ENCODE results near the gene ZNF774.
"Not testable (repeated sequence)": the region's sequence is repeated elsewhere in the genome, so short reads cannot be mapped to it uniquely, and the experiment has no call there.

The ZNF774 gene

GRCh38 chr15:90352107-90352893, at the start of gene ZNF774:
ZNF774 (plus strand) TSS chr15:90352284; CDS start chr15:90354661, 2,377 bp downstream.
- peak; percentile 97 to 99 for ATAC-seq (replicated peaks)
- Mint-ChIP-seq H3K36me3 (no peaks in the 10 kb centered on the region), H3K4me3 (peak within 1 kb of the TSS; percentile 91 to 95), H3K9me3 (no peaks in the 10 kb centered on the region), H3K27ac (peak within 1 kb of the TSS; percentile 95), H3K4me1 (peaks cover 1 to 14% of the 10 kb centered on the region in 2 donors), H3K27me3 (no peaks in the 10 kb centered on the region)
- DNase-seq, result peak; percentile 89

DNA sequence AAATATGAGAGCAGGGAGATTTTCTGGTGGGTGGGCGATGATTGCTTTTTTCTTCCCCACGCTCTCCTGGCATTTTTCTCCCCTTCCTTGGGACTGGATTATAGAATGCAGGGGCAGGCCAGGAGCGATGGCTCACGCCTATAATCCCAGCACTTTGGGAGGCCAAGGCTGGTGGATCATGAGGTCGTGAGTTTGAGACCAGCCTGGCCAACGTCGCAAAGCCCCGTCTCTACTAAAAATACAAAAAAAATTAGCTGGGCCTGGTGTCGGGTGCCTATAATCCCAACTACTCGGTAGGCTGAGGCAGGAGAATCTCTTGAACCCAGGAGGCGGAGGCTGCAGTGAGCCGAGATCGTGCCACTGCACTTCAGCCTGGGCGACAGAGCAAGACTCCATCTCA, 46.7 kb upstream of the ZNF774 start:
- not testable (repeated sequence) for DNase-seq; ATAC-seq (replicated peaks); H3K9me3 Mint-ChIP-seq; H3K27ac Mint-ChIP-seq; H3K27me3 Mint-ChIP-seq; H3K36me3 Mint-ChIP-seq; H3K4me3 Mint-ChIP-seq
- H3K4me1 Mint-ChIP-seq, result peaks cover 10 to 20% of the 10 kb centered on the region in 2 donors

DNA sequence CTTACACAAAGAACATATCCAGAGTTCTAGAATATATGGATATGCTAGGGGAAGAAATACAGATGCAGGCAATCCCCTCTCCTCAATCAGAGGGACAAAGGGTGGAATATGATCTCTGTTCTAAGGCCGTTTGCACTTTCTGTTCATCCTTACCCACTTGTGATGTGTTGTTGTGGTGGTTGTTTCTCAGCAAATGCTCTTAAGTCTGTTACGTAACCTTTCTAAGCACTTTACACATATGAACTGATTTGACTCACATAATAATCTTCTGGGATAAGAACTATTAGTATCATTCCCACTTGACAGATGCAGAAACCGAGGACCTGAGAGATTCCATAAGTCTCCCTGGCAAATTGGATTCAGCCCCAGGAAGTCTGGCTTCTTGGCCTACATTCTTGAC, 46.2 kb upstream of the ZNF774 start:
- Mint-ChIP-seq H3K4me1 (peaks cover 10 to 18% of the 10 kb centered on the region in 2 donors), H3K36me3 (no peaks in the 10 kb centered on the region), H3K27me3 (no peaks in the 10 kb centered on the region), H3K4me3 (no peak overlapping the region), H3K27ac (no peak overlapping the region), H3K9me3 (no peaks in the 10 kb centered on the region)
- no peak for ATAC-seq (replicated peaks)
- DNase-seq, result no peak

- H3K4me3 Mint-ChIP-seq, result no peak overlapping the region
- DNase-seq (no peak), ATAC-seq (replicated peaks) (peak; percentile 87 to 97)
- H3K9me3 Mint-ChIP-seq, result no peaks in the 10 kb centered on the region
- no peaks in the 10 kb centered on the region for H3K27me3 Mint-ChIP-seq
- peaks cover 7 to 12% of the 10 kb centered on the region in 2 donors for H3K4me1 Mint-ChIP-seq
- no peak overlapping the region for H3K27ac Mint-ChIP-seq
- no peaks in the 10 kb centered on the region for H3K36me3 Mint-ChIP-seq
These were observed 45.5 kb upstream of the ZNF774 start for GRCh38 chr15:90306560-90306959.

- no peak overlapping the region for H3K27ac Mint-ChIP-seq
- H3K36me3 Mint-ChIP-seq, result no peaks in the 10 kb centered on the region
- DNase-seq, result no peak
- no peaks in the 10 kb centered on the region for H3K9me3 Mint-ChIP-seq
- H3K4me3 Mint-ChIP-seq, result no peak overlapping the region
- peaks cover 7 to 12% of the 10 kb centered on the region in 2 donors for H3K4me1 Mint-ChIP-seq
- H3K27me3 Mint-ChIP-seq, result peaks cover 0 to 3% of the 10 kb centered on the region in 2 donors
- no peak for ATAC-seq (replicated peaks)
These were observed 44.4 kb upstream of the ZNF774 start for GRCh38 chr15:90307661-90308060.

- no peak overlapping the region for H3K27ac Mint-ChIP-seq
- H3K36me3 Mint-ChIP-seq, result no peaks in the 10 kb centered on the region
- H3K27me3 Mint-ChIP-seq, result peaks cover 0 to 6% of the 10 kb centered on the region in 2 donors
- H3K4me1 Mint-ChIP-seq, result peaks cover 7 to 12% of the 10 kb centered on the region in 2 donors
- no peak overlapping the region for H3K4me3 Mint-ChIP-seq
- ATAC-seq (replicated peaks), result no peak
- no peaks in the 10 kb centered on the region for H3K9me3 Mint-ChIP-seq
- DNase-seq, result no peak
These were observed 43.1 kb upstream of the ZNF774 start for GRCh38 chr15:90309020-90309419.

DNA sequence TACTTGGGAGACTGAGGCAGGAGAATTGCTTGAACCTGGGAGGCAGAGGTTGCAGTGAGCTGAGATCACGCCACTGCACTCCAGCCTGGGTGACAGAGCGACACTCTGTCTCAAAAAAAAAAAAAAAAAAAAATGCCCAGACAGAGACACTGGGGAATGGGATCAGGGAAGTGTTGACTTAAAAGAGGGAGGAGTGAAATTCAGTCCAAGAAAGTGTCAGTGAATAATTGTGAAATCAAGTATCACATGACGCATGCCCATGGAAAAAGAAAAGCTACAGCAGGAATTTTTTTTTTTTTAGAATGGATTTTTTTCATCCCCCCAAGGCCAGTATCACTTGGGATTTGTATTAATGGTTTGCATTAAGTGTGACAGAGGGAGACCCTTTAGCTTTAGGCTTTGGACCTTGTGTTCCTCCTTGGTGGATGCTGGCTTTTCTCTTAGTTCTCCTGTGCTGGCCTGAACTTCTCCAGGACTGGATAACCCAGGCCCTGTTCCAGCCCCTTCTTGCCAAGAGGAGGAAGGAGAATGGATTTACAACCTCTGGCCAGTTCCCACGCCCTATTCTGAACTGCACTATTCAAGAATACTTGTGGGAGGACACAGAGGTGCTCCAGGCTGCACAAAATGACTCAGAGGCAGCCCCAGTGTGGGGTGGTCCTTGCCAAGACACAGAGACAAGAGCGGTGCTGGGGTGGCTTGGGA, 36.7 kb upstream of the ZNF774 start:
- DNase-seq, result no peak
- no peak overlapping the region for H3K27ac Mint-ChIP-seq

DNA sequence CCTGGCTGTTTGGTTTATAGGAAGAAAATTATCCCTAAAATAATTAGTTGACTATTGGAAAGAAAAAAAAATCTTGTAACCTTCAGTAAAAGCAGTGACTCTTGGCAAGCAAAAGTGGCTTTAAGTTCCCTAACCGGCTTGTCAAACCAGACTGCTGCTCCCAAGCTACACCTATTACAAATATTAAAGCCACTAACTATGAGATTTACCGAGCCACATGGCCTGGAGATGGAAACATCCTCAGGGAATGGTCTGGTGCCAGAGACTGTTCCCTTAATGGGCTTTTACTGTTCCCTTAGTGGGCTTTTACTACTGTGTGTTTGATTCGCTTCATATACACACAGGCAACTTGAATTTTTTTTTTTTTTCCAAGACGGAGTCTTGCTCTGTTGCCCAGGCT, 35.9 kb upstream of the ZNF774 start:
- H3K9me3 Mint-ChIP-seq, result no peaks in the 10 kb centered on the region
- no peak overlapping the region for H3K27ac Mint-ChIP-seq
- no peaks in the 10 kb centered on the region for H3K36me3 Mint-ChIP-seq
- H3K27me3 Mint-ChIP-seq, result peaks cover 0 to 6% of the 10 kb centered on the region in 2 donors
- no peak for ATAC-seq (replicated peaks)
- no peak for DNase-seq
- H3K4me3 Mint-ChIP-seq, result no peak overlapping the region
- H3K4me1 Mint-ChIP-seq, result peaks cover 4 to 8% of the 10 kb centered on the region in 2 donors

More for the DNA sequence above, 36.7 kb upstream of the ZNF774 start:
- Mint-ChIP-seq H3K4me3 (no peak overlapping the region), H3K9me3 (no peaks in the 10 kb centered on the region), H3K27me3 (peaks cover 0 to 6% of the 10 kb centered on the region in 2 donors), H3K4me1 (peaks cover 4 to 8% of the 10 kb centered on the region in 2 donors), H3K36me3 (no peaks in the 10 kb centered on the region)
- ATAC-seq (replicated peaks), result no peak

DNA sequence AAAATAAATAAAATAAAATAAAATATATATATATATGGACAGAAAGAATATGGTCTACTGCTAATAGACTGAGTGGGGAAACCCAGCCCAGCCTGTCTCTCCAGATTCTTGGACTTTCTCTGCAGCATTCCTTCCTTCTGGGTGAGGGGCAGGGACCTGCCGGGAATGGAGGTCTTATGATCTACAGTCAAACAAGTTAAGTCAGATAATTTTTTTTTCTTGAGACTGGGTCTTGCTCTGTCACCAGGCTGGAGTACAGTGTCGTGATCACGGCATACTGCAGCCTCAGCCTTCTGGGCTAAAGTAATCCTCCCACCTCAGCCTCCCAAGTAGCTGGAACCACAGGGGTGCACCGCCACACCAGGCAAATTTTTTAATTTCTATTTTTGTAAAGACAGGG, 33.5 kb upstream of the ZNF774 start:
- Mint-ChIP-seq H3K27ac (no peak overlapping the region), H3K4me3 (no peak overlapping the region), H3K4me1 (peaks cover 4 to 8% of the 10 kb centered on the region in 2 donors), H3K27me3 (no peaks in the 10 kb centered on the region), H3K9me3 (no peaks in the 10 kb centered on the region), H3K36me3 (no peaks in the 10 kb centered on the region)
- ATAC-seq (replicated peaks) (no peak), DNase-seq (no peak)

GRCh38 chr15:90320062-90320884, 31.8 kb upstream of the ZNF774 start:
- DNase-seq (peak; percentile 56), ATAC-seq (replicated peaks) (peak; percentile 99)
- no peaks in the 10 kb centered on the region for H3K27me3 Mint-ChIP-seq
- peak overlapping the region in 1 of 2 donors; percentile 66 for H3K4me3 Mint-ChIP-seq
- H3K27ac Mint-ChIP-seq, result peak overlapping the region; percentile 7
- H3K36me3 Mint-ChIP-seq, result no peaks in the 10 kb centered on the region
- no peaks in the 10 kb centered on the region for H3K9me3 Mint-ChIP-seq
- peaks cover 4 to 8% of the 10 kb centered on the region in 2 donors for H3K4me1 Mint-ChIP-seq

- peaks cover 6 to 12% of the 10 kb centered on the region in 2 donors for H3K4me1 Mint-ChIP-seq
- no peaks in the 10 kb centered on the region for H3K36me3 Mint-ChIP-seq
- no peaks in the 10 kb centered on the region for H3K9me3 Mint-ChIP-seq
- H3K27me3 Mint-ChIP-seq, result no peaks in the 10 kb centered on the region
- ATAC-seq (replicated peaks) (no peak), DNase-seq (no peak)
- no peak overlapping the region for H3K27ac Mint-ChIP-seq
- no peak overlapping the region for H3K4me3 Mint-ChIP-seq
These were observed 31.2 kb upstream of the ZNF774 start for GRCh38 chr15:90320885-90321278.

DNA sequence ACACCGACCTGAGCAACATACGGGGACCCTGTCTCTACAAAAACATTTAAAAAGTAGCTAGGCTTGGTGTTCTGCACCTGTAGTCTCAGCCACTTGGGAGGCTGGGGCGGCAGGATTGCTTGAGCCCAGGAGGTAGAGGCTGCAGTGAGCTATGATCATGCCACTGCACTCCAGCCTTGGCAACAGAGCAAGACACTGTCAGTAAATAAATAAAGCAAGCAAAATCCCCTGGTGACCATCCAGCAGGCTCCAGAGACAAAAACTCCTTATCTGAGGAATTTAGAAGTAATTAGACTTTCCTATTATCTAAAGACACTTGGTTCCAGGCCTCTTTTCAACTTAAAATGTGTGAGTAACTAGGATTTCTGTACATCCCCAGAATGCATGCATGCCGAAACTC, 29.5 kb upstream of the ZNF774 start:
- no peaks in the 10 kb centered on the region for H3K36me3 Mint-ChIP-seq
- H3K9me3 Mint-ChIP-seq, result no peaks in the 10 kb centered on the region
- H3K4me1 Mint-ChIP-seq, result peaks cover 7 to 14% of the 10 kb centered on the region in 2 donors
- no peak for ATAC-seq (replicated peaks)
- DNase-seq, result no peak
- no peak overlapping the region for H3K27ac Mint-ChIP-seq
- no peak overlapping the region for H3K4me3 Mint-ChIP-seq
- H3K27me3 Mint-ChIP-seq, result no peaks in the 10 kb centered on the region

DNA sequence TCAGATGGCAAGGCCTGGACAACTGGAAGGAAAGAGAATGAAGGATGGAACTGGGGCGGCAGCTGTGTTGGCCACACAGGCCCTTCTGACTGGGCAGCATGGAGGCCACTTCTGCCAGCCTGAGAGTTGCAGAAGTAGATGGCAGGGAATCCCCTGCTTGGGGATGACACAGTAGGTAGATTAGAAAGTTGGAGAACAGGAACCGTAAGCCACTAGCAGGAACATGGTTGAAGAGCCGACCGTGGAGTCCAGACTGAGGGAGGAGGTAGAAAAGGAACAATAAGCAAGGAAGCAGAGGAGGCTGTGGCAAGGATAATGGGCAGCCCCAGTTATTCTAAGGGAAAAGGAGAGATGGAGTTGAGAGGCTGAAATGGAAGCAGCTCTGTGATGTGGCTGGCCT, 26.4 kb upstream of the ZNF774 start:
- Mint-ChIP-seq H3K27me3 (no peaks in the 10 kb centered on the region), H3K4me1 (peaks cover 4 to 6% of the 10 kb centered on the region in 2 donors), H3K27ac (peak overlapping the region; percentile 6), H3K4me3 (no peak overlapping the region), H3K9me3 (no peaks in the 10 kb centered on the region), H3K36me3 (no peaks in the 10 kb centered on the region)
- ATAC-seq (replicated peaks) (peak; percentile 25 to 39), DNase-seq (no peak)

- no peaks in the 10 kb centered on the region for H3K27me3 Mint-ChIP-seq
- H3K36me3 Mint-ChIP-seq, result no peaks in the 10 kb centered on the region
- no peak overlapping the region for H3K27ac Mint-ChIP-seq
- H3K4me1 Mint-ChIP-seq, result peaks cover 4 to 6% of the 10 kb centered on the region in 2 donors
- DNase-seq, result no peak
- no peaks in the 10 kb centered on the region for H3K9me3 Mint-ChIP-seq
- H3K4me3 Mint-ChIP-seq, result no peak overlapping the region
- ATAC-seq (replicated peaks), result no peak
These were observed 25.6 kb upstream of the ZNF774 start for GRCh38 chr15:90326441-90326840.
